Bronchial epithelial cell (primary cell): ENCODE measurements around the gene DGKZ. TPM values are rescaled to one million over a fixed set of nuclear protein-coding genes. Genes with fewer than 3 reads are reported as not detected.

Experiments used
- DNase-seq: peaks from one replicate; pipeline ENCODE4 v3.0.0-alpha.2; 2010; ENCODE audit warnings: low read depth
- FAIRE-seq: peaks from 2 replicates; lab custom pipeline; 2011; peaks lifted over from hg19 to GRCh38; lab: Jason Lieb, UNC
- H3K27me3 ChIP-seq: 2 replicates; pipeline ENCODE4 v1.5.1; 2011; ENCODE audit warnings: low read length; ENCODE audit not compliant: control insufficient read depth, insufficient read depth
- H3K36me3 ChIP-seq: 2 replicates; pipeline ENCODE4 v1.5.1; 2011; ENCODE audit warnings: low read length; ENCODE audit not compliant: control insufficient read depth, insufficient read depth
- H3K4me3 ChIP-seq: 2 replicates; pipeline ENCODE4 v1.5.1; 2011; ENCODE audit warnings: mild to moderate bottlenecking, low read depth, low read length, control low read depth
- total RNA-seq: library from RNA; depleted of rRNA; stranded (reverse); fragments of >200 nt; gene quantifications from 2 replicates; pipeline ENCODE4 v1.2.1, GENCODE V29; 2014
- TF ChIP-seq, protein P1 (sequence below): IDR thresholded peaks from 2 replicates; pipeline ENCODE4 v1.5.1; 2011; ENCODE audit warnings: mild to moderate bottlenecking, moderate library complexity, low read length, control low read depth, inconsistent platforms; ENCODE audit not compliant: insufficient read depth, severe bottlenecking

The DGKZ gene
- total RNA-seq, 1 donor from 2014 or later: 30.5 TPM

DNA sequence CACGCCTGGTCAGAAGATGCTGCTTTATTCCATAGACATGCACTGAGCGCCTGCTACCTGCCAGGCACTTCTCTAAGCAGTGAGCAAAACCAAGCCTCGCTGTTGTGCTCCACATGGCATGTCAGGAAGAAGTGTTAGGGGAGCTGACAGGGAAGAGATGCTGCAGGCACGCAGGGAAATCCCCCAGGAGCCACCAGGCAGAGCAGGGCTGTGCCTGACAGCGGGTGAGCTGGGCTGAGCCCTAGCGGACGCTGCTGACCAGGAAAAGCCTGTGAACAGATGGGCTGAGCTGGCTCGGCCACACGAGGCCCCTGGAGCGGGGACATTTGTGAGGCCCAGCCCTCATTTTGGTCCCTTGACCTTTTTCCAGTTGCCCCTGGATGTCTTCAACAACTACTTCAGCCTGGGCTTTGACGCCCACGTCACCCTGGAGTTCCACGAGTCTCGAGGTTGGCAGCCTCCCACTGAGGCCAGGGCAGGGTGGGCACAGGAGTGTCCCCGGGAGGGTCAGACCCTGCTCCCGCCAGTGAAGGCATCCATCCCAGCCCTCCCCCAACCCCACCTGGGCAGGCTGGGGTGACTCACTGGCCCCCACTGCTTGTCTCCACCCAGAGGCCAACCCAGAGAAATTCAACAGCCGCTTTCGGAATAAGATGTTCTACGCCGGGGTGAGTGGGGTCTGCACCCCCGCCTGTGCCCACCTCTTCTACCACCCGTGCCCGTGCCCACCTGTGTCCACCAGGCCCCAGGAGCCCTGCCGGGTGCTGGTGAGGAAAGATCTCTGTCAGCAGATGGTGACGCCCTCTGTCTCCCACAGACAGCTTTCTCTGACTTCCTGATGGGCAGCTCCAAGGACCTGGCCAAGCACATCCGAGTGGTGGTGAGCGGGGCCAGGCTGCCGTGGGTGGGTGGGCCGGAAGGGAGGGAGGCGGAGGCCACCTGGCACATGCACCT is 26.8 kb downstream of the DGKZ start:
- peaks cover 31% of the 10 kb centered on the region for H3K36me3 ChIP-seq
- FAIRE-seq (no peak), DNase-seq (no peak)
- TF ChIP-seq, protein P1, sequence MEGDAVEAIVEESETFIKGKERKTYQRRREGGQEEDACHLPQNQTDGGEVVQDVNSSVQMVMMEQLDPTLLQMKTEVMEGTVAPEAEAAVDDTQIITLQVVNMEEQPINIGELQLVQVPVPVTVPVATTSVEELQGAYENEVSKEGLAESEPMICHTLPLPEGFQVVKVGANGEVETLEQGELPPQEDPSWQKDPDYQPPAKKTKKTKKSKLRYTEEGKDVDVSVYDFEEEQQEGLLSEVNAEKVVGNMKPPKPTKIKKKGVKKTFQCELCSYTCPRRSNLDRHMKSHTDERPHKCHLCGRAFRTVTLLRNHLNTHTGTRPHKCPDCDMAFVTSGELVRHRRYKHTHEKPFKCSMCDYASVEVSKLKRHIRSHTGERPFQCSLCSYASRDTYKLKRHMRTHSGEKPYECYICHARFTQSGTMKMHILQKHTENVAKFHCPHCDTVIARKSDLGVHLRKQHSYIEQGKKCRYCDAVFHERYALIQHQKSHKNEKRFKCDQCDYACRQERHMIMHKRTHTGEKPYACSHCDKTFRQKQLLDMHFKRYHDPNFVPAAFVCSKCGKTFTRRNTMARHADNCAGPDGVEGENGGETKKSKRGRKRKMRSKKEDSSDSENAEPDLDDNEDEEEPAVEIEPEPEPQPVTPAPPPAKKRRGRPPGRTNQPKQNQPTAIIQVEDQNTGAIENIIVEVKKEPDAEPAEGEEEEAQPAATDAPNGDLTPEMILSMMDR: no peak
- no peaks in the 10 kb centered on the region for H3K27me3 ChIP-seq
- no peak overlapping the region for H3K4me3 ChIP-seq

DNA sequence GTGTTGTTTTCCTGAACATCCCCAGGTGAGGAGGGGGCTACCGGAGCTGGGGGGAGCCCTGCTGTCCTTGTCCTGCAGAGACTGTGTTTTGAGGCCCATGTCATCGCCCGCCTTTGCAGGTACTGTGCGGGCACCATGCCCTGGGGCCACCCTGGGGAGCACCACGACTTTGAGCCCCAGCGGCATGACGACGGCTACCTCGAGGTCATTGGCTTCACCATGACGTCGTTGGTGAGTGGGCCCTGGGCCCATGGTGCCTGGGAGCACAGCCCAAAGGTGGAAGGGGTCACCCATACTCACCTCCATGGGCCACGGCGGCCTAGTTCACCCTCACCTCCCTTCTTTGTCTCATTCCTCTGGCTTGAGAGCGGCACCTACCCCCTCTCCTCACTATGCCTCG is 27.6 kb downstream of the DGKZ start:
- Histone ChIP-seq H3K36me3 (peaks cover 28% of the 10 kb centered on the region), H3K27me3 (no peaks in the 10 kb centered on the region), H3K4me3 (no peak overlapping the region)
- TF ChIP-seq, protein P1: no peak
- DNase-seq (no peak), FAIRE-seq (peak; percentile 86)

DNA sequence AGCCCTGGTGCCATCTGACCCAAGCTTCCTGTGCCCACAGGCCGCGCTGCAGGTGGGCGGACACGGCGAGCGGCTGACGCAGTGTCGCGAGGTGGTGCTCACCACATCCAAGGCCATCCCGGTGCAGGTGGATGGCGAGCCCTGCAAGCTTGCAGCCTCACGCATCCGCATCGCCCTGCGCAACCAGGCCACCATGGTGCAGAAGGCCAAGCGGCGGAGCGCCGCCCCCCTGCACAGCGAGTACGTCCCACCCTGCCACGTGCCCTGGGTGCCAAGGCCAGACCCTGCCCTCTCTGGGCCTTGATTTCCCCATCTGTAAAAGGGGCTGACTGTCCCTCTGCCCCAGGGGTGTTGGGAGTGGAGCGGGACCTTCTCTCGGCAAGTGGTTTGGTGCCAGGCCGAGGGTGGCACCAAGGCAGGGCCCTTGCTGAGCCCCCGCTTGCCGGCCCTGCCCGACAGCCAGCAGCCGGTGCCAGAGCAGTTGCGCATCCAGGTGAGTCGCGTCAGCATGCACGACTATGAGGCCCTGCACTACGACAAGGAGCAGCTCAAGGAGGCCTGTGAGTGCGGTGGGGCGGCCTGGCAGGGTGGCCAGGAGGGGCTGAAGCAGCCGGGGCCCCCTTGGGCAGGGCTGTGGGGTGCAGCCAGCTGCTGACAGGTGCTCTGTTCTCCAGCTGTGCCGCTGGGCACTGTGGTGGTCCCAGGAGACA is 28.3 kb downstream of the DGKZ start:
- H3K4me3 ChIP-seq: no peak overlapping the region
- DNase-seq (no peak), FAIRE-seq (no peak)
- H3K36me3 ChIP-seq: peaks cover 25% of the 10 kb centered on the region
- TF ChIP-seq, protein P1: no peak
- no peaks in the 10 kb centered on the region for H3K27me3 ChIP-seq

DNA sequence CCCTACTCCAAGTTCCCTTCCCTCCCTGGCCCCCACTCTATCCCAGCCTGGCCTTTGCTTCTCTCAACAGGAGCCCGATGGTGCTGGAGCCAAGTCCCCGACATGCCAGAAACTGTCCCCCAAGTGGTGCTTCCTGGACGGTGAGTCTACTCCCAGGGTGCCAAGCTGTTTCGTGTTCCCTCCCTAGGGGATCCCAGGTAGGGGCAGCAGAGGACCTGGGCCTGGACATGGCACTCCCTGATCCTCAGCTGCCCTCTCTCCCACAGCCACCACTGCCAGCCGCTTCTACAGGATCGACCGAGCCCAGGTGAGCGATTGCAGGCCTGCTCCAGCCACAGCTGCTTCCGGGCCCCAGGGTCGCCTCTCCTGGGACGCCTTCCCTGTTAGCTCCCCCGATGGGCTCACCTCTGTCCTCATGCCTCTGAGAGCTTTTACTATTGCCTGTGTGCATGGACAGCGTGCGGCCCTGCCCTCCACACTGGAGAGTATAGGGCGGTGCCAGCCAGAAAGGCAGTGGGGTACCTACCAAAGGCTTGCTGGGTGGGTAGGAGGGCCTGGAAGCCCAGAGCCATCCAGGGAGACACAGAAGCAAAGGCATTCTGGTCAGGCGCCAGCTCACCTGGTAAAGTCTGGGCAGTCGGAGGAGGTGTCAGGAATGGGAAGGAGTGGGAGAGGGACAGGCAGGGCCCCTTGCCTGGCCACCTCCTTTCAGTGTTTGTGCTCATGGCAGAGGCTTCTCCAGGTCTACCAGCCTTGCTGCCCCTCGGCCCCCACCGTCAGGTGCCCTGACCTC is 29.2 kb downstream of the DGKZ start:
- Histone ChIP-seq H3K27me3 (no peaks in the 10 kb centered on the region), H3K36me3 (peaks cover 23% of the 10 kb centered on the region), H3K4me3 (no peak overlapping the region)
- TF ChIP-seq, protein P1: no peak
- no peak for DNase-seq
- no peak for FAIRE-seq

DNA sequence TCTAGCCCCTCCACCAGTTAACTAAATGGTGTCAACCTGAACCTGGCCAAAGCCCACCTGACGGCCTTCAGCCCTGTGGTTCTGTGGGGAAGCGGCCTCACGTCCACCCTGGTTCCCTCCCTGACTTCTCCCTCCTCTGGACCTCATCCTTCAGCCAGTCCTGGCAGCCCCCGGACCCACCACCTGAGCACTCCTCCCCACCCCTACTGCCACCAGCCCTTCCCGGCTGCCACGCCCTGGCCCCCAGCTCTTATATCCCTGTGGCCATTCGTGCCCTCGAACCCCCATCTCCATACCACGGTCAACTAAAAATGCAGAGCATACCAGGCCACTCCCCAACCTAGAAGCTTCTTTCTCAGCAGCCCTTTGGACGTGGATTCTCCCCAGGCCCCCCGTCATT is 30.0 kb downstream of the DGKZ start:
- FAIRE-seq: no peak

More for the DNA sequence above, 30.0 kb downstream of the DGKZ start:
- H3K4me3 ChIP-seq: no peak overlapping the region
- no peak for DNase-seq
- no peaks in the 10 kb centered on the region for H3K27me3 ChIP-seq
- TF ChIP-seq, protein P1: no peak
- H3K36me3 ChIP-seq: peaks cover 19% of the 10 kb centered on the region
